ENCODE data around the gene PI4KB. TPM values are rescaled to one million over a fixed set of nuclear protein-coding genes. Genes with fewer than 3 reads are reported as not detected.
A peak's percentile ranks its signal among the peaks of the same experiment; 100 is the strongest.

Gene PI4KB
- total and polyA plus RNA-seq, 2 of the 13 experiments (the other 11 are each of a cell fraction or from before 2014, with no cell fraction given): 19.5 to 29.3 TPM

- H3K4me3 ChIP-seq (replicated peaks in 1 of 3; ENCODE audit: insufficient read depth in 1 of 3, low read depth in 2 of 3, low read length in 3 of 3): peak overlapping the region; percentile 78 to 82 (median 79)
- no peaks in the 10 kb centered on the region for H3K9me3 ChIP-seq (ENCODE audit: low read length)
- H3K79me2 ChIP-seq (ENCODE audit: insufficient read depth, low read length): peaks cover 18% of the 10 kb centered on the region
- in situ Hi-C loops (cut with HindIII; ENCODE audit: extremely low pct_ligation_motif_present, low pct_unique_long_range_greater_than_20kb) (no loop called here), intact Hi-C loops (cut with micrococcal nuclease; ENCODE audit: unreplicated experiment) (loop anchor here (1.0 kb wide), 1 partner anchor 45 kb away; no protein-coding TSS in a partner anchor)
- POLR2A ChIA-PET: interaction anchor here (0.9 to 2.5 kb wide), 11 partner anchors 9 to 214 kb away, joined by 3 to 21 read pairs (median 7); partner anchors contain the start of genes SELENBP1, TUFT1 and VPS72
- BruUV-seq (replicated peaks): no TSS peak
- peak overlapping the region; percentile 93 for H3K27ac ChIP-seq (ENCODE audit: extremely low read length, insufficient read depth, low read length)
- H3K9ac ChIP-seq (ENCODE audit: insufficient read depth, low read depth, low read length): peak overlapping the region; percentile 87
- peaks cover 3 to 5% of the 10 kb centered on the region in 2 experiments; a peak in 3 of 5 replicates for H3K36me3 ChIP-seq (replicated peaks in 1 of 2; ENCODE audit: control insufficient read depth in 1 of 2, insufficient read depth in 2 of 2, low read length in 2 of 2)
- FAIRE-seq (no peak), DNase-seq (ENCODE audit: low spot score) (no peak), ATAC-seq (peak; percentile 15)
- CTCF ChIA-PET (ENCODE audit: low intra/inter-chr PET ratio, low total read pairs): no interaction called here
- WGBS (ENCODE audit: low lambda C conversion rate): under 1% methylated on average over 11 of the region's 12 CpGs
- no peak overlapping the region for H2AFZ ChIP-seq (ENCODE audit: low read length)
- peaks cover 33% of the 10 kb centered on the region for H3K4me1 ChIP-seq (ENCODE audit: insufficient read depth, low read length)
- H4K20me1 ChIP-seq (ENCODE audit: insufficient read depth, low read length): no peaks in the 10 kb centered on the region
- no peaks in the 10 kb centered on the region; a peak in 1 of 5 replicates for H3K27me3 ChIP-seq (ENCODE audit: control insufficient read depth in 1 of 2, insufficient read depth in 2 of 2, low read length in 2 of 2)
- TF ChIP-seq RBM39 (IDR thresholded peaks at IDR 0.05; ENCODE audit: low read depth, low read length, poor library complexity, severe bottlenecking) (no peak), SMAD9 (CRISPR knock-in tag; IDR thresholded peaks at IDR 0.05) (no peak), HOXA9 (CRISPR knock-in tag; IDR thresholded peaks at IDR 0.05; ENCODE audit: borderline replicate concordance) (no peak), PAX8 (CRISPR knock-in tag; IDR thresholded peaks at IDR 0.05; ENCODE audit: borderline replicate concordance) (0 out of 2 replicates have a peak, but pooled peaks have one; percentile 12), GATA4 (IDR thresholded peaks at IDR 0.05; ENCODE audit: borderline replicate concordance, low read depth) (no peak), SIN3A (IDR thresholded peaks at IDR 0.05; ENCODE audit: borderline replicate concordance, low read depth, low read length) (peak; percentile 26; the same call in 1 of the 2 replicates), HES4 (CRISPR knock-in tag; IDR thresholded peaks at IDR 0.05; ENCODE audit: borderline replicate concordance) (0 out of 2 replicates have a peak, but pooled peaks have one; percentile 11), SNAI1 (CRISPR knock-in tag; IDR thresholded peaks at IDR 0.05; ENCODE audit: borderline replicate concordance) (peak; percentile 48; the same call in 1 of the 2 replicates), RFXAP (CRISPR knock-in tag; IDR thresholded peaks at IDR 0.05; ENCODE audit: borderline replicate concordance) (no peak)
- H3K4me2 ChIP-seq (ENCODE audit: low read depth, low read length): peak overlapping the region; percentile 92
Measured at GRCh38 chr1:151326619-151327222, 495 bp downstream of the PI4KB start.

All from HepG2 (cell line).